ACC112 (cell line): Measurements from ENCODE around the gene SLIT3.

Experiments
- H2AFZ ChIP-seq: fragments of 200-600 bp; sonication (generic); one replicate; pipeline ENCODE4 v1.6.0; 2017; ENCODE audit warnings: antibody characterized with exemption, low read length; ENCODE audit not compliant: unreplicated experiment
- H3K27ac ChIP-seq: fragments of 200-600 bp; sonication (generic); 2 replicates; pipeline ENCODE4 v1.5.1; 2014; ENCODE audit warnings: low read depth, mild to moderate bottlenecking, antibody characterized with exemption, low read length, moderate library complexity
- H3K27me3 ChIP-seq: fragments of 200-600 bp; sonication (generic); 2 replicates; pipeline ENCODE4 v1.6.1; 2014; ENCODE audit warnings: mild to moderate bottlenecking, antibody characterized with exemption, low read length, moderate library complexity, mixed read lengths; ENCODE audit not compliant: insufficient read depth
- H3K36me3 ChIP-seq: fragments of 200-600 bp; sonication (generic); 2 replicates; pipeline ENCODE4 v1.6.1; 2016; ENCODE audit warnings: mild to moderate bottlenecking, antibody characterized with exemption, low read length, moderate library complexity, mixed read lengths; ENCODE audit not compliant: insufficient read depth
- H3K4me1 ChIP-seq: fragments of 200-600 bp; sonication (generic); one replicate; pipeline ENCODE4 v1.6.1; 2016; ENCODE audit warnings: low read length, mixed read lengths; ENCODE audit not compliant: insufficient read depth, unreplicated experiment, control insufficient read depth
- H3K4me3 ChIP-seq: fragments of 200-600 bp; sonication (generic); 2 replicates; pipeline ENCODE4 v1.5.1; 2014; ENCODE audit warnings: mild to moderate bottlenecking, low read depth, low read length
- H3K79me2 ChIP-seq: fragments of 200-600 bp; sonication (generic); one replicate; pipeline ENCODE4 v1.6.0; 2016; ENCODE audit warnings: low read length; ENCODE audit not compliant: control insufficient read depth, unreplicated experiment, insufficient read depth

SLIT3 gene

DNA sequence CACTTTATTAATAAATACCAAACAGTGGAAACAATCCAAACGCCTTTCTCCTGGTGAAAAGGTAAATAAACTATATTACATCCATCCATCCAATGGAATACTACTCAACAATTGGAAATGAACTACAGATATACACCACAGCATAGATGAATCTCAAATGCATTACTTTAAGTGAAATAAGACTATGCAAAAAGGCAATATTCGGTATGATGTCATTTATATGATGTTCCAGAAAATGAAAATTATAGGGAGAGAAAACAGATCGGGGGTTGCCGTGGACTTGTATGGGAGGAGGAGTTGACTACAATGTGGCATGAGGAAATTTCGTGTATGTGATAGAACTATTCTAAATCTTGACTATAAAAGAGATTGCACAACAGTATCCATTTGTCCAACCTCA is 27.5 kb upstream of the SLIT3 start:
- no peak overlapping the region for H2AFZ ChIP-seq
- H3K79me2 ChIP-seq: no peaks in the 10 kb centered on the region
- no peaks in the 10 kb centered on the region for H3K36me3 ChIP-seq
- H3K27ac ChIP-seq: no peak overlapping the region
- no peaks in the 10 kb centered on the region for H3K27me3 ChIP-seq
- H3K4me1 ChIP-seq: no peaks in the 10 kb centered on the region
- H3K4me3 ChIP-seq: no peak overlapping the region

DNA sequence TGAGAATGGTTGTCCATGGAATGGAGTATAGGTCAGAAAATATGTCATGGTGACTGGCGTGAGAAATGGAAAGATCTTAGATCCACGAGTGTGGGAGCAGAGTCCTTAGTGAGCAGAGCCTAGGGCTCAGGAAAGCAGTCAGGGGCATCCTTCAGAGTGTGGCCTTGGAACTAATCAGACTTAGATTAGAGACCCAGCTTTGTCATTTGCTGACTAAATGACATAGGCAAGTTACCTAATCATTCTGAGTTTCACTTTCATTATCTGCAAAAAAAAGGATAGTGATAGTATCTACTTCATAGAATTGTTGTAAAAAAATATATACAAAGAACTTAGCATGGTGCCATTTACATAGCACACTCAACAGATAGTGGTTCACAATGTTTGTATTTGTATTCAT is 24.3 kb upstream of the SLIT3 start:
- Histone ChIP-seq H3K27ac (no peak overlapping the region), H3K79me2 (no peaks in the 10 kb centered on the region), H3K4me3 (peak overlapping the region; percentile 44; the same call in 1 of the 2 replicates), H2AFZ (peak overlapping the region; percentile 68), H3K27me3 (no peaks in the 10 kb centered on the region), H3K36me3 (no peaks in the 10 kb centered on the region), H3K4me1 (no peaks in the 10 kb centered on the region)

DNA sequence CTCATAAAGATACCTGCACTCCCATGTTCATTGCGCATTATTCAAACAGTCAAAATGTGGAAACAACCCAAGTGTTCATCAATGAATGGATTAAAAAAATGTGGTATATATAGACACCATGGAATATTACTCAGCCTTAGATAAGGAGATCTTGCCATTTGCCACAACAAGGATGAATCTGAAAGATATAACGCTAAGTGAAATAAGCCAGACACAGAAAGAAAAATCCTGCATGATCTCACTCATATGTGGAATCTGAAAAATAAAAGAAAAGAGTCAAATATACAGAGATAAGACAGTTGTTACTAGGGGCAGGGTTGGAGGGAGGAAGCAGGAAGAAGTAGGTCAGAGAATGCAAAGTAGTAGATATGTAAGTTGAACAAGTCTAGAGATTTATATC is 17.6 kb upstream of the SLIT3 start:
- H3K4me3 ChIP-seq: no peak overlapping the region
- no peaks in the 10 kb centered on the region for H3K27me3 ChIP-seq
- no peak overlapping the region for H3K27ac ChIP-seq
- H2AFZ ChIP-seq: no peak overlapping the region
- no peaks in the 10 kb centered on the region for H3K79me2 ChIP-seq
- H3K4me1 ChIP-seq: no peaks in the 10 kb centered on the region
- no peaks in the 10 kb centered on the region for H3K36me3 ChIP-seq

DNA sequence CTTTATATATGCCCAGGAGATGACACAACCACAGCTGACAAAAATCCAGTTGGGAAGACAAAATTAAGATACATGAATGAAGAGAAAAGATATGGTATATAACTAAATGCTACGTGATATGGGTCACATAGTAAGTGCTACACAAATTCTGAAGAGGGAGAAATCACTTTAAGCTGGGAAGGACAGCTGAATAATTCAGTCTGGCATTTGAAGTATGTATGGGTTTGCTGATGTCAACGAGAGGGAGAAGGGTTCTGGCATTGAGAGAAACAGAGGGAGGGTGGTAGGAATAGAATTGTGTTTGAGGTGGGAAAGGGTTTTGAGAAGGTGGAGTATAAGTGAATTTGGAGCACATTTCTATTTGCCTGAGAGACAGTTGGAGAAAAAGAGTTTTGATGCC is 6.7 kb upstream of the SLIT3 start:
- no peaks in the 10 kb centered on the region for H3K36me3 ChIP-seq
- no peak overlapping the region for H2AFZ ChIP-seq
- H3K4me1 ChIP-seq: no peaks in the 10 kb centered on the region
- no peak overlapping the region for H3K27ac ChIP-seq
- no peaks in the 10 kb centered on the region for H3K79me2 ChIP-seq
- peaks cover 12% of the 10 kb centered on the region; the same call in 1 of the 2 replicates for H3K27me3 ChIP-seq
- no peak overlapping the region for H3K4me3 ChIP-seq

DNA sequence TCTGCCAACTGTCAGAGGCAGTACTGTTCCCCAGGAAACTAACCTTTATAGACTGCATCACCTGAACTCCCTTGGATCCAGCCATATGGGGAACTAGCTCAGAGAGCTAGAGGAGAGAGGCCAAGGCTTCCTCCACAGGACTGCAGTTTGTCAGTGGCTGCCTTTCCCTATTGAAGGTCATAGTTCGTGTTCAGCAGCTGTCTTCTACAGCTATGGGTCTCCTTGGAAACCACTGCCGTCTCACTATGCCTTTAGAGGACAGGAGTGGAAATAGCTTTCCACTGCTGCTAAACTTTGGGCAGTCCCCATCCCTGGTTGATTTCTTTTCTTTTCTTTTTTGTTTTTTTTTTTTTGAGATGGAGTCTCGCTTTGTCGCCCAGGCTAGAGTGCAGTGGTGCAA is 4.4 kb upstream of the SLIT3 start:
- Histone ChIP-seq H3K4me1 (peaks cover 5% of the 10 kb centered on the region), H3K36me3 (no peaks in the 10 kb centered on the region), H2AFZ (no peak overlapping the region), H3K4me3 (no peak overlapping the region), H3K27me3 (peaks cover 12% of the 10 kb centered on the region; the same call in 1 of the 2 replicates), H3K79me2 (no peaks in the 10 kb centered on the region), H3K27ac (no peak overlapping the region)

DNA sequence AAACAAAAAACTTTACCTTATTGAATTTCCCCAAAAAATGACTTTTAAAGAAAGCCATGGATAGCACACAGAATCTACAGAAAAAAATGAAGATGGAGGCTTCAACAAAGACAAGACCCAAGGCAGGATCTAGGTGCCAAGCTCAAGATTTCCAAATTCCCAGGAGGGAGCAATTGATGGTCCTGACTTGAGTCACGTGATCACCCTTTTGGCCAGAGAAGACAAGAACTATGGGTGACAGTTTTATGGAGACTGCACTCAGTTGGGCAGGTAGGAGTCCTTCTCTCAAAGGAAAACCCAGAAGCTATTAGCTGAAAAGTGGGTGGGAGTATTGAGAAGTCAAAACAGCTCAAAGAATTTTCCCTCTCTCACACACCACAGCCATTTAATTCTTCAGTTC is 3.2 kb upstream of the SLIT3 start:
- Histone ChIP-seq H3K79me2 (no peaks in the 10 kb centered on the region), H3K27ac (no peak overlapping the region), H3K36me3 (no peaks in the 10 kb centered on the region), H2AFZ (no peak overlapping the region), H3K4me3 (no peak overlapping the region), H3K4me1 (peaks cover 7% of the 10 kb centered on the region), H3K27me3 (peaks cover 12% of the 10 kb centered on the region; the same call in 1 of the 2 replicates)

DNA sequence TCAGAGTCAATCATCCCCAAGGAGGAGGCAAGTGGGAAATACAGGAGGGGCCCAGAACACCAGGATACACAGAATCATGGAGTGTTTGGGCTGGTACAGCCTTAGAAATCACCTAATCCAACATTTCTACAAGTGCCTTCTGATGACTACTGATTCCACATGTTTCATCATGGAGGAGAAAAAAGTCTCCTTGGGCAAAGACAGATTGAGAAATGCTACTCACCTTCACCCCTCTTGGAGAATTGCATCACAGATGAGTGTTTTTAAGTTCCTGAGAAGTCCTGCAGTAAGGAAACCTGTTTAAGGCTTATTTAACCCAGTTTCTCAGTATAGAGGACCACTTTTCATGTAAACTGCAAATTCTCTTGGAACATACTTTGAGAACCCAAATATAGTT is 2.2 kb upstream of the SLIT3 start:
- Histone ChIP-seq H3K4me3 (no peak overlapping the region), H3K4me1 (peaks cover 17% of the 10 kb centered on the region), H3K27ac (no peak overlapping the region), H3K36me3 (no peaks in the 10 kb centered on the region), H3K27me3 (peaks cover 12% of the 10 kb centered on the region; the same call in 1 of the 2 replicates), H2AFZ (no peak overlapping the region), H3K79me2 (no peaks in the 10 kb centered on the region)

DNA sequence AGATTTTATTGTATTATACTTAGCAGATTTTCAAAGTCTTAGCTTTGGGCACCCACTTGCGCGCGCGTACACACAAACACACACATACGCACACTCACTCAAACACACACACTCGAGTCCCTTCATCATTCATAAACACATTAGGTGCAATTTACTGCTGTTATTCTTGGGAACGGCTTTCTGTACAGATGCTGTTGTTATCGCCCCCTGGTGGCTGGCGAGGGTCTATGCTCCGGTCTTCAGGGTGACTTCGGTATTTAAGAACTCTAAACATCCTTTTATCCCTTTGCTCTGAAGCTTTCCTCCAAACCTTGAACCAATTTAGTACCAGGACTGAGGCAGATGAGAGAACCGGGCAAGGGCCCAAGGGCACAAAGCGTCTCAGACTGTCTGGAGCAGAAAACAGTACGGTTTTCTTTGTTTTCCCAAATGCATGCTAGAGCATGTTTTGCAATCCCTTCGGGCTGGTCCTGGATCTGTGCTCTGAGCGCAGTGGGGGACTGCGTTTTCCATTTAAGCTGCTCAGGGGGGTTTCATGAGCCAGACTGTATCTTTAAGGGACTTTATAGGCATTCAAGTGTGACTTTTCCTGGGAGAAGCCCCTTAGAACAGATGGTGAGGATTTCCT is 1.7 kb upstream of the SLIT3 start:
- Histone ChIP-seq H3K27ac (no peak overlapping the region), H3K79me2 (no peaks in the 10 kb centered on the region), H3K4me1 (peaks cover 18% of the 10 kb centered on the region), H3K4me3 (no peak overlapping the region), H2AFZ (no peak overlapping the region), H3K36me3 (no peaks in the 10 kb centered on the region), H3K27me3 (peaks cover 12% of the 10 kb centered on the region; the same call in 1 of the 2 replicates)

DNA sequence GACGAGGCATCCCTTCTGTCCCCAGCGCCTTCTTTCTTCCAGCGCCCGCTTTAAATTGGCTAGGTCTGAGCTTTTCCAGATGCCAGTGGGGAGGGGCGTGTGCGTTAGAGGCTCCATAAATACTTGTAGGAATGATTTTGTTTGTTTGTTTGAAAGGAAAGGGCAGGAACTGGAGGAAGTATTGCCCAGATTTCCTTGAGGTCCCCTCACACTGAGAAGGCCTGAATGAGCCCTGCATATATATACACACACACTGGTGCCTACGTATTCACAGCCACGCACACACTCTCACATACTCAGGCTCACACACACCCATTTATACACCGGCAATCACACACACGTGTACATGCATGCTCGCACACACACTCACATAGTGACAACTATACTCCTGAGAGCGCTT is 1.0 kb upstream of the SLIT3 start:
- Histone ChIP-seq H3K4me3 (no peak overlapping the region; the same call in 1 of the 2 replicates), H2AFZ (no peak overlapping the region), H3K79me2 (no peaks in the 10 kb centered on the region), H3K27ac (no peak overlapping the region), H3K36me3 (no peaks in the 10 kb centered on the region), H3K4me1 (peaks cover 20% of the 10 kb centered on the region), H3K27me3 (peaks cover 12% of the 10 kb centered on the region; the same call in 1 of the 2 replicates)

DNA sequence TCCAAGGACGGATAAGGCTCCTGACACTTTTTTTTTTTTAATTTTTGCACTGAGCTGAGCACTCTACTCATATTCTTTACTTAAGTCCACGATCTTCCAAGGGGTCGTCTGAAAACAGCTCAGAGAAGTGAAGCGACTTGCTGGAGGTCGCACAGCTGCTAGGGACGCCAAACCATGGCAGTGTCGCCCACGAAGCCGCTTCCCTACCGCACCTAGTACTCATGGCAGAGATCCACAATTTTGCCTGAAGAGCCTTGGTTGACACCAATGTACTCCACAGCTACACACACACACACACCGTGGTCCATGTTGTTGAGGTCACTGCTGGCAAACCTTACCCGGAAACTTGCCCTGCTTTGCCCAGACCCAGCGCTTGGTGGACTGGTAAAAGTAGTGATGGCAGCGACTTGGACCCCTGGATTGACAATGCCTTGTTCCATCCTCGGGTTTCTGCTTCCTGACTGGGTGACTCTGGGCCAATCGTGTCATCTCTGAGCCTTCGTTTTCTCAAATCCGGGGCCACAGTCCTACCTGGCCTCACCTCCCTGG is 521 bp upstream of the SLIT3 start:
- peak overlapping the region; percentile 19 for H2AFZ ChIP-seq
- no peak overlapping the region for H3K27ac ChIP-seq
- H3K27me3 ChIP-seq: peaks cover 12% of the 10 kb centered on the region; the same call in 1 of the 2 replicates
- no peaks in the 10 kb centered on the region for H3K79me2 ChIP-seq
- peaks cover 25% of the 10 kb centered on the region for H3K4me1 ChIP-seq
- H3K4me3 ChIP-seq: peak overlapping the region; percentile 82
- no peaks in the 10 kb centered on the region for H3K36me3 ChIP-seq
